CD4-positive, alpha-beta T cell treated with Interferon alpha-2 for 1 hour (primary cell): ENCODE measurements around the gene OTOP1.
"Not testable (repeated sequence)": the region's sequence is repeated elsewhere in the genome, so short reads cannot be mapped to it uniquely, and the experiment has no call there.

Experiments used
- DNase-seq, 2 donors: peaks; one replicate each; pipeline ENCODE4 v3.0.0-alpha.2; 2020 to 2022

Gene OTOP1

GRCh38 chr4:4227510-4228355 lies 1.0 kb upstream of the OTOP1 start:
- no peak for DNase-seq

- DNase-seq = no peak
These were observed 669 bp downstream of the OTOP1 start for GRCh38 chr4:4225915-4226605.

- no peak for DNase-seq
These were observed 9.6 kb downstream of the OTOP1 start for GRCh38 chr4:4217113-4217512.

- DNase-seq = no peak
These were observed 10.1 kb downstream of the OTOP1 start for GRCh38 chr4:4216648-4217047.

- not testable (repeated sequence) for DNase-seq
These were observed 13.1 kb downstream of the OTOP1 start for GRCh38 chr4:4213674-4214073.

DNA sequence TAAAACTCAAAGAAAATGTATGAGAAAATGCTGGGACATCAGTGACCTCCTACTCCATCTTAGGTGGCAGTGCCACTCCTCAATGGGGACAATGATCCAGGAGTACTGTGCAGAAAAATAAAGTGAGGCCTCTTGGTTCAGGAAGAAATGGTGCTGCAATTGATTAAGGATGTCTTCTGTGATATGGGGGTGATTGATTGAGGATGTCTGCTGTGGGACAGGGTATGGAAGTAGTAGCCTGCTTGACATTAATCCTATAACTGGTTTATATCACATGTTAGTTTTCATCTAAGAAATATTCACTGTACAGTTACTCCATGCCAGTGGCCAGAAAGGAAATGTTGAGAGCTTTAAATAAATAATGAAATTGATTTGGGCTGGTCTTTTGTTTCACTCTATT lies 20.5 kb downstream of the OTOP1 start:
- DNase-seq = no peak

DNA sequence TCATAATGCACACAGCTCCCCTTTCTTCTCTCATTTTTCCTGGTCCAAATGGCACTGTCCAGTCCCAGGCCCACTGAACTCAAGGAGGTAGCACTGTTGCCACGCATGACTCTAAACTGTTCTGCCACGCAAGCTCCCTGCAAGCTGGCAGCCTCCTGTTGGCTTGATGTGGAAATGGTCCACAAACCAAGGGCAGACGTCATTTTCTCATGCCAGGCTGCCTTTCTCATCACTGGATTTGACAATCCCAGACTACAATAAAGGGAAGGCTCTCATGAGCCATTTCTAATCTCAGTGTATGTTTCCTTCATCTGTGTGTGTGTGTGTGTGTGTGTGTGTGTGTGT lies 22.4 kb downstream of the OTOP1 start:
- DNase-seq = no peak

DNA sequence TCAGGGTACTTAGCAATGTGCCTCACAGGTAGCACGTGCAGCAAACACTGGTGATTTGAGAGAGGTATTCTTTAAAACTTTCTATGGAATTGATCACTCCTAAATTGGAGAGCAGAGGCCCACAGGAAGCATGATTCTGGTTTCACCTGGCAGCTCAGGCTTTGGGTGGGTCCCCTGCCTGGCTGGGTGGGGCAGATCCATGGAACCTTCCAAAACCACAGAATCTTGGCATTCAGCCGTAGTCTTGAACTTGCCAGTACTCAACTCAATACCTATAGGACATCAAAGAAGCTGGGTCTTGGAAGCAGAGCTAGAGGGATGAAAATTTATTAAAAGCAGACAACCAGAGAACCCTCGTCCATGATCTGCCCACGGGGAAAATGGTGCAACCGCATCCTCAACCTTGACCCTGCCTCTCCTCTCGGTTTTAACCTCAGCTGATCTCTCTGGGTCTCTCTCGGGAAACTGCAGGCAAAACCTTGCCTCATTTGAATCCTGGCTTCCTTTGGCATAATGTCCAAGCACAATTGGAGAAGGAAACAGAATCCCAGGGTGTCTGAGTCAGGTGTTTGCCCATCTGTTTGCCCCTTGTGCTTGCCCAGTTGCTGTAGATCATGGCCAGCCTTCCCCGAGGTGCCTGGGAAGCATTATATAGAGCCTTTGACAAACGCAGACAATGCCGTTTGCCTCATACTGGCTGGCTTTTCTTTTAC lies 22.9 kb downstream of the OTOP1 start:
- DNase-seq = no peak

DNA sequence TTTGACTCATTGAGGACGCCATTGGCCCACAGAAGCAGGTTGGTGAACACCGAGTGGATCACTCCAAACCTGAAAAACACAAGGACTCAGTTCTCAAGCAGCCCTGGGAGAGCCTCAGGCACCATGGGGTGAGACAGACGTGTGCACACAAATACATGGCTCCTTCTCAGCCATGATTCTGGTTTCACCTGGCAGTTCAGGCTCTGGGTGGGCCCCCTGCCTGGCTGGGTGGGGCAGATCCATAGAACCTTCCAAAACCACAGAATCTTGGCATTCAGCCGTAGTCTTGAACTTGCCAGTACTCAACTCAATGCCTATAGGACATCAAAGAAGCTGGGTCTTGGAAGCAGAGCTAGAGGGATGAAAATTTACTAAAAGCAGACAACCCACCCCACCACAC lies 24.2 kb downstream of the OTOP1 start:
- no peak for DNase-seq

- DNase-seq = no peak
These were observed 26.1 kb downstream of the OTOP1 start for GRCh38 chr4:4200624-4201023.

DNA sequence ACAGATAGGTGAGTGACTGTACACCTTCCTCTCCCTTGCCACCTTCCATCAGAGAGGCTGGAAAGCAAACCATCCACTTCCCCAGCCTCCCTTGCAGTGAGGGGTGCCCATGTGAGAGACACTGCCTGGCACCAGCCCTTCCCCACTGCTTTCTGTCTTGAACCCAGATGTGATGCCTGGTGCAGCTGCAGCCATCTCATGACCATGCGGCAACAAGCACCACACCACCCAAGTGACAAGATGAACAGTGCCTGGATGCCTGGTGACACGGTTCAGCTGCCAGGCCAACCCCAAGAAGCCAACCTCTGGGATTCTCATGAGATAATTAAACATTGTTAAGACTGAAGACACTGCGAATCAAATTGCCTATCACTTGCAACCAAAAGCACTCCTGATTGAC lies 31.4 kb downstream of the OTOP1 start:
- DNase-seq = no peak

DNA sequence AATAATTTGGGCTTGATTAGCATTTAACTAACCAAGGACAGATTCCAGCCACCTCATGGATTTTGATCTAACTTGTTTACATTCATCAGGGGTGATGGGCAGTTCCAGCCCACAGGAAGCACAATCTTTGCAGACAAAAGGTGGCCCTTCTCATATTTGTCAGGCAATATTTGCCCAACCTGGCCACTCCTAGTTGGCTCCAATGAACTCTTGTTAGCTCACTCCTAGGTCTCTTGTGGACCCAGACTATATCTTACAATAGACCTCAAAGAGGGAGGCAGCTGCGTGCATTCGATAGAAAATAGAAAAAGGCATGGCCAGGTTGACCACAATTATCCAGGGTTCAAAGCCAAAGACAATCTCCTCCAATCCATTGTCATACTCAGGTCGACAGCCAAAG lies 38.2 kb downstream of the OTOP1 start:
- not testable (repeated sequence) for DNase-seq

DNA sequence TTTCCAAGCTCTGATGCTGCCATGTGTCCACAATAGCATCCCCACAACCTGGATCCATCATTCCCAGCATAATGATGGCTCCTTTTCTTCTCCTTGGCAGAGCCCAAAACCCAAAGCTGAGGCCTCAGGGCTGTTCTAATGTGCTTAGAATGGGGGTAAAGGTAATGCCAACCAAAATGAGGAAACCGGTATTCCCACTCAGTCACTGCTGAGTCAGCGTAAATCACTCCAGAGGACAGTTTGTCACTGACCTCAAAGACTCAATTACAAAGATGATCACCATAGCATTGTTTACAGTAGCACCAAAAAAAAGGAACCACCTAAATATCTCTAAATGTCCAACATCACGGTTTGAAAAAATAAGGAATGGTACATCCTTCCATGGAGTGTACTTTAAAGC lies 41.2 kb downstream of the OTOP1 start:
- DNase-seq = no peak

GRCh38 chr4:4182835-4183568 lies 43.7 kb downstream of the OTOP1 start:
- no peak for DNase-seq

- DNase-seq = no peak
These were observed 56.1 kb downstream of the OTOP1 start for GRCh38 chr4:4170596-4171150.

DNA sequence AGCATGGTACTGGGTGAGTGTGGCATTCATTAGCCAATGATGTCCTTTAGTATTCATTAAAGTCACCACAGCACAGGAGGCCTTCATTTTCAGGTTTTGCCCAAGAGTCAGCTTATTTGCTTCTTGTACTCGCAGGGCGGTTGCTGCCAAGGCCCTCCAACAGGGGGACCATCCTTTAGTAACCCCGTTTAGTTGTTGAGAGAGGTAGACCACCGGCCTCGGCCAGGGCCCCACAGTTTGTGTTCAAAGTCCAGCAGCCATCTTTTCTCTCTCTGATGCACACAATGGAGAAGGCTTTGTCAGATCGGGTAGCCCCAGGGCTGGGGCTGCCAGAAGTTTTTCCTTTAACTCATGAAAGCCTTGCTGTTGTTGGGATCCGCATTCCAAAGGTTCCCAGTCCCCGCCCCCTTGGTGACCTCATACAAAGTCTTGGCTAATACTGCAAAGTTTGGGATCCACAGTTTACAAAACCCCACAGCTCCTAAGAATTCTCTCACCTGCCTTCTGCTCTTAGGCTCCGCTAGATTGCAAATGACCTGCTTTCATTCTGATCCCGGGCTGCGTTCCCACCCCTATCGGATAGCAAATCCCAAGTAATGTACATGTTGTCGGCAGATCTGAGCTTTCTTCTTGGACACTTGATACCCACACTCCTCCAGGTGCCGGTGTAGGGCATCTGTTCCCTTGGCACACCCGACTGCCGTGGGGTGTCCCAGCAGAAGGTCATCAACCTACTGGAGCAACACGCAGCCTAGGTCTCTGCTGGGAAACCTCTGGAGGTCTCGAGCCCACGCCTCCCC lies 58.5 kb downstream of the OTOP1 start:
- not testable (repeated sequence) for DNase-seq

DNA sequence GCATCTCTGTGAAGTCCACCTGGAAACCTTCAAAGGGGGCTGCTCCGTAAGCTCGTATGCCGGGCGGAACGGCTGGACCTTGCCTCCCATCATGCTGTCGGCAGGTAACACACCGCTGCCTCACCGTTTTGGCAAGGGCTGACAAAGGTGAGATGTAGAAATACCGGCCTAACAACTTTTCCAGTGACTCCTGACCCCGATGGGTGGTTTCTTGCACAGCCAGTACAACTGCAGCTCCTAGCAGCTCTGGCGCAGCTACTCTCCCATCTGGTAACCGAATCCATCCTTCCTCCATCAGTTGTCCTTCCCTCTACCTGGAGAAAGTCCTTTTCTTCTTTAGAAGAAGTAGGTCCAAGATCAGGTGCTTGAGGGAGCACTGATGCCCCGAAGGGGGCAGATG lies 59.7 kb downstream of the OTOP1 start:
- DNase-seq = not testable (repeated sequence)

DNA sequence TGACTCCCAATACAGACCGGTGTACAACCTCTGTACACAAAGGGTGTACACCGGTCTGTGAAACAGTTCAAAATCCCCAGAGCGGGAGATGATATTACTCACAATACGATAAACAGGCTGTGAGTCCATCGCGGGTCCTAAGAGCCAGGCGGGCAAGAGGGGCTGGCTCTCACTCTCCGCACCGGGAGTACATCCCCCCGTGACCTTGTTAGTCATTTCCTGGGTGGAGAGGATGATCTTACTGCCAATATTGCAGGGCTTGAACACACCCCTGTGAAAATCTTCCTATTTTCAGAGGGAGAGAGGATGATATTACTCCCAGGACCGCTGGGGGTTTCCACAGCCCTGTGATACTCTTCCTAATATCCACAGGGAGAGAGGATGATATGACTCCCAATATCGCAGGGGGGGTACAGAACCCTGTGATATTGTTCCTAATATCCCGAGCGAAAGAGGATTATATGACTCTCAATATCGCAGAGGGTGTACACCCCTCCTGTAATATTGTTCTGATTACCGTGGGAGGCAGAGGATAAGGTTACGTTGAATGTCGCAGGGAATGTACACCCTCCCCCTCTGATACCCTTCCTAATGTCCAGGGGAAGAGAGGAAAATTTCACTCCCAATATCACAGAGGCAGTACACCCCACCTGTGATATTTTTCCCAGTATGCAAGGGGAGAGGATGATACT lies 60.9 kb downstream of the OTOP1 start:
- DNase-seq = not testable (repeated sequence)

DNA sequence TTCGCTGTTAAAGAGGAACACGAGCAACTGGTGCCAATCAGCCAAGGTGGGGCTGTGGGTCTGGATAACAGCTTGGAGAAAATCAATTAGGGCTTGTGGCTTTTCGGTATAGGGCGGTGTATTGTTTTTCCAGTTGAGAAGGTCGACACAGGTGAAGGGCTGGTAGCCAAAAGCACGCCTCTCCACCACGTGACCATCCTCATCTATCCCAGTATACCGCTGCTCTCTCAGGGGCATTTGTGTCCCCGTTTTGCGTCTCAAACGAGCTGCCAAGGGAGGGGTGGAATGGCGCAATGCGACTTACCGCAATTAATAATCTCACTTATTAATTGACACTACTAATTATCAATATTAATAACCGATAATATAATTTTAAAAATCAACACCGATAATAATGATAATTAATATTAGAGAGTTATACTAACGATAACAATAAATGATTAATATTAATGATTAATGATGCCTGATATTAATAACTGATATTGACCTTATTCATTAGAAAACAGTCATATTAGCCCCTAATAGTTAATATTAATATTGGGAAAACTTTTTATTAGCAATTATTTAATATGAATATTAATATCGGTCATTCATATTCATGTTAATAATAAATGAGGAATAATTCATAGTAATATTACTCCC lies 62.1 kb downstream of the OTOP1 start:
- not testable (repeated sequence) for DNase-seq

- DNase-seq = not testable (repeated sequence)
These were observed 64.5 kb downstream of the OTOP1 start for GRCh38 chr4:4162186-4162585.
